ENCODE measurements around the gene LHX2.

DNA sequence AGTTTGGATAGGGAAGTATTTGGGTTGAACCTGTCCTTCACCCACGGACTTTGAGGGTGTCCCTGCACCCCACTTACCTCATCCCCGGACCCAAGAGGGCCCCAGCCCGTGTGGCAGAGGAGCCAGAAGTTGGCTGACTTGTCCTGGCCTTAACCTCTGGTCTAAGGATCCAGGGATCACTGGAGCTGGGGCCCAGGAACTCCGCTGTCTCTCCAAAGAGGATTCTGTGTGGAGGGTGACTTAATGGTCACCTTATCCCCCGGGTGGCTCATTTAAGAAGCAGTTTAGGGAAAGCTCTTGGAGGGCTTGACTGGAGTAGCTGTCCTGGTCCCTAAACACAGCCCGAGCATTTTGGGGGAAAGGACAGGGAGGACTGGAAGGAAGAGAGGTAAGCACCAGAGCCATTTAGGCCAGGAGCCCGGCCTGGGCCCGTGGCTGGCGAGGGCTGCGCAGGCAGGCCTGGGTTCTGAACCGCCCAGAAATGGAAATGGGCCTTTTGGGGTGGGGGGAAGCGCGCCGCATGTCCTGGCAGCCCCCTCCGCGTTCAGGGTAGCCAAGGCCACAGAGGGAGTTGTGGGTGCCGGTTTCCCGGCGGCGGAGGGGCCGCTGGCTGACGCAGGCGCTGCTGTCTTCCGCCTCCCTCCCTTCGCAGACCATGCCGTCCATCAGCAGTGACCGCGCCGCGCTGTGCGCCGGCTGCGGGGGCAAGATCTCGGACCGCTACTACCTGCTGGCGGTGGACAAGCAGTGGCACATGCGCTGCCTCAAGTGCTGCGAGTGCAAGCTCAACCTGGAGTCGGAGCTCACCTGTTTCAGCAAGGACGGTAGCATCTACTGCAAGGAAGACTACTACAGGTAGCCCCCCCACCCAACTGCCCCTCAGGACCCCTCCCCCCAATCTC lies 2.0 kb downstream of the LHX2 start:
- TF ChIP-seq, protein P1, sequence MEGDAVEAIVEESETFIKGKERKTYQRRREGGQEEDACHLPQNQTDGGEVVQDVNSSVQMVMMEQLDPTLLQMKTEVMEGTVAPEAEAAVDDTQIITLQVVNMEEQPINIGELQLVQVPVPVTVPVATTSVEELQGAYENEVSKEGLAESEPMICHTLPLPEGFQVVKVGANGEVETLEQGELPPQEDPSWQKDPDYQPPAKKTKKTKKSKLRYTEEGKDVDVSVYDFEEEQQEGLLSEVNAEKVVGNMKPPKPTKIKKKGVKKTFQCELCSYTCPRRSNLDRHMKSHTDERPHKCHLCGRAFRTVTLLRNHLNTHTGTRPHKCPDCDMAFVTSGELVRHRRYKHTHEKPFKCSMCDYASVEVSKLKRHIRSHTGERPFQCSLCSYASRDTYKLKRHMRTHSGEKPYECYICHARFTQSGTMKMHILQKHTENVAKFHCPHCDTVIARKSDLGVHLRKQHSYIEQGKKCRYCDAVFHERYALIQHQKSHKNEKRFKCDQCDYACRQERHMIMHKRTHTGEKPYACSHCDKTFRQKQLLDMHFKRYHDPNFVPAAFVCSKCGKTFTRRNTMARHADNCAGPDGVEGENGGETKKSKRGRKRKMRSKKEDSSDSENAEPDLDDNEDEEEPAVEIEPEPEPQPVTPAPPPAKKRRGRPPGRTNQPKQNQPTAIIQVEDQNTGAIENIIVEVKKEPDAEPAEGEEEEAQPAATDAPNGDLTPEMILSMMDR (IDR thresholded peaks at IDR 0.05): no peak
- TF ChIP-seq POLR2A (IDR thresholded peaks at IDR 0.05) (no peak), POLR2AphosphoS5 (IDR thresholded peaks at IDR 0.05) (no peak)
